ENCODE data around the gene ATP6V0A4. TPM values are rescaled to one million over a fixed set of nuclear protein-coding genes. Genes with fewer than 3 reads are reported as not detected.
A peak's percentile ranks its signal among the peaks of the same experiment; 100 is the strongest.

The ATP6V0A4 gene
- total RNA-seq, 1 donor from 2014 or later, result 0.25 TPM

- Histone ChIP-seq H3K4me1 (ENCODE audit: insufficient read depth, low read length) (peaks cover 5% of the 10 kb centered on the region), H3K9me3 (ENCODE audit: insufficient read depth, low read depth, low read length) (no peaks in the 10 kb centered on the region), H3K4me2 (ENCODE audit: low read length) (no peak overlapping the region), H2AFZ (ENCODE audit: low read depth, low read length) (no peak overlapping the region), H4K20me1 (ENCODE audit: insufficient read depth, low read length) (no peaks in the 10 kb centered on the region), H3K79me2 (ENCODE audit: insufficient read depth, low read length) (no peaks in the 10 kb centered on the region), H3K36me3 (ENCODE audit: insufficient read depth, low read length) (no peaks in the 10 kb centered on the region), H3K27me3 (ENCODE audit: insufficient read depth, low read length) (no peaks in the 10 kb centered on the region), H3K9ac (ENCODE audit: low read length) (no peak overlapping the region), H3K27ac (ENCODE audit: low read depth, low read length) (no peak overlapping the region), H3K4me3 (ENCODE audit: insufficient read depth, low read depth, low read length) (no peak overlapping the region)
- no peak for TF ChIP-seq CTCF (IDR thresholded peaks at IDR 0.05; ENCODE audit: insufficient read depth, low read depth, low read length)
- no peak for TF ChIP-seq EZH2 (IDR thresholded peaks at IDR 0.05; ENCODE audit: insufficient read depth, low read length)
- DNase-seq (ENCODE audit: low read depth), result no peak
- Mint-ChIP-seq H3K4me3 (ENCODE audit: unreplicated experiment) (no peak overlapping the region), H3K27ac (ENCODE audit: unreplicated experiment) (no peak overlapping the region), H3K4me1 (ENCODE audit: low read depth, unreplicated experiment) (peaks cover 17% of the 10 kb centered on the region), H3K9me3 (ENCODE audit: unreplicated experiment) (no peaks in the 10 kb centered on the region), H3K27me3 (ENCODE audit: low read depth, unreplicated experiment) (no peaks in the 10 kb centered on the region), H3K36me3 (ENCODE audit: low read depth, unreplicated experiment) (peaks cover 6% of the 10 kb centered on the region)
- no peak for FAIRE-seq
Measured at GRCh38 chr7:138843632-138844580, 45.9 kb upstream of the ATP6V0A4 start.

GRCh38 chr7:138842111-138842510 lies 44.1 kb upstream of the ATP6V0A4 start:
- Histone ChIP-seq H3K27me3 (ENCODE audit: insufficient read depth, low read length) (no peaks in the 10 kb centered on the region), H3K27ac (ENCODE audit: low read depth, low read length) (peak overlapping the region; percentile 11), H3K9me3 (ENCODE audit: insufficient read depth, low read depth, low read length) (no peaks in the 10 kb centered on the region), H3K4me1 (ENCODE audit: insufficient read depth, low read length) (peaks cover 5% of the 10 kb centered on the region), H3K4me3 (ENCODE audit: insufficient read depth, low read depth, low read length) (no peak overlapping the region), H4K20me1 (ENCODE audit: insufficient read depth, low read length) (no peaks in the 10 kb centered on the region), H3K4me2 (ENCODE audit: low read length) (peak overlapping the region; percentile 73), H3K36me3 (ENCODE audit: insufficient read depth, low read length) (no peaks in the 10 kb centered on the region), H2AFZ (ENCODE audit: low read depth, low read length) (peak overlapping the region; percentile 47), H3K79me2 (ENCODE audit: insufficient read depth, low read length) (no peaks in the 10 kb centered on the region), H3K9ac (ENCODE audit: low read length) (no peak overlapping the region)
- TF ChIP-seq CTCF (IDR thresholded peaks at IDR 0.05; ENCODE audit: insufficient read depth, low read depth, low read length) (no peak), EZH2 (IDR thresholded peaks at IDR 0.05; ENCODE audit: insufficient read depth, low read length) (no peak)
- peaks cover 10% of the 10 kb centered on the region for H3K4me1 Mint-ChIP-seq (ENCODE audit: low read depth, unreplicated experiment)
- no peaks in the 10 kb centered on the region for H3K9me3 Mint-ChIP-seq (ENCODE audit: unreplicated experiment)
- FAIRE-seq, result peak; percentile 63
- H3K36me3 Mint-ChIP-seq (ENCODE audit: low read depth, unreplicated experiment), result peaks cover 10% of the 10 kb centered on the region
- H3K27ac Mint-ChIP-seq (ENCODE audit: unreplicated experiment), result peak overlapping the region; percentile 86
- peak; percentile 88 for DNase-seq (ENCODE audit: low read depth)
- no peaks in the 10 kb centered on the region for H3K27me3 Mint-ChIP-seq (ENCODE audit: low read depth, unreplicated experiment)
- H3K4me3 Mint-ChIP-seq (ENCODE audit: unreplicated experiment), result no peak overlapping the region

GRCh38 chr7:138838166-138838565 lies 40.2 kb upstream of the ATP6V0A4 start:
- no peaks in the 10 kb centered on the region for H3K79me2 ChIP-seq (ENCODE audit: insufficient read depth, low read length)
- H3K4me3 Mint-ChIP-seq (ENCODE audit: unreplicated experiment), result no peak overlapping the region
- peaks cover 16% of the 10 kb centered on the region for H3K36me3 Mint-ChIP-seq (ENCODE audit: low read depth, unreplicated experiment)
- no peak overlapping the region for H2AFZ ChIP-seq (ENCODE audit: low read depth, low read length)
- H3K9ac ChIP-seq (ENCODE audit: low read length), result no peak overlapping the region
- peaks cover 5% of the 10 kb centered on the region for H3K4me1 ChIP-seq (ENCODE audit: insufficient read depth, low read length)
- no peak overlapping the region for H3K27ac ChIP-seq (ENCODE audit: low read depth, low read length)
- H3K4me3 ChIP-seq (ENCODE audit: insufficient read depth, low read depth, low read length), result no peak overlapping the region
- H4K20me1 ChIP-seq (ENCODE audit: insufficient read depth, low read length), result no peaks in the 10 kb centered on the region
- H3K4me1 Mint-ChIP-seq (ENCODE audit: low read depth, unreplicated experiment), result peaks cover 13% of the 10 kb centered on the region
- no peaks in the 10 kb centered on the region for H3K36me3 ChIP-seq (ENCODE audit: insufficient read depth, low read length)
- no peaks in the 10 kb centered on the region for H3K27me3 Mint-ChIP-seq (ENCODE audit: low read depth, unreplicated experiment)
- H3K4me2 ChIP-seq (ENCODE audit: low read length), result no peak overlapping the region
- H3K9me3 Mint-ChIP-seq (ENCODE audit: unreplicated experiment), result no peaks in the 10 kb centered on the region
- H3K27ac Mint-ChIP-seq (ENCODE audit: unreplicated experiment), result no peak overlapping the region
- FAIRE-seq (no peak), DNase-seq (ENCODE audit: low read depth) (no peak)
- H3K27me3 ChIP-seq (ENCODE audit: insufficient read depth, low read length), result no peaks in the 10 kb centered on the region
- no peak for TF ChIP-seq CTCF (IDR thresholded peaks at IDR 0.05; ENCODE audit: insufficient read depth, low read depth, low read length)
- TF ChIP-seq EZH2 (IDR thresholded peaks at IDR 0.05; ENCODE audit: insufficient read depth, low read length), result no peak
- H3K9me3 ChIP-seq (ENCODE audit: insufficient read depth, low read depth, low read length), result no peaks in the 10 kb centered on the region

Measured in astrocyte (in vitro differentiated cells and primary cell).